Mucosa of rectum (tissue), 2 donors: ENCODE measurements around the gene POLG.

ENCODE experiments used
- H3K27ac ChIP-seq, 2 donors: one replicate each; pipeline ENCODE4 v1.7.0; 2013; ENCODE audit warnings: inconsistent platforms in 2 of 2, low read depth in 2 of 2, low read length in 2 of 2
- H3K27me3 ChIP-seq, 2 donors: one replicate each; pipeline ENCODE4 v1.7.0; 2013; ENCODE audit warnings: low read length in 2 of 2; ENCODE audit not compliant: control insufficient read depth in 2 of 2, insufficient read depth in 2 of 2
- H3K36me3 ChIP-seq, 2 donors: one replicate each; pipeline ENCODE4 v1.7.0; 2013; ENCODE audit warnings: low read length in 2 of 2; ENCODE audit not compliant: control insufficient read depth in 2 of 2, insufficient read depth in 2 of 2
- H3K4me1 ChIP-seq, 2 donors: one replicate each; pipeline ENCODE4 v1.7.0; 2013; ENCODE audit warnings: low read length in 2 of 2, mild to moderate bottlenecking in 1 of 2; ENCODE audit not compliant: control insufficient read depth in 2 of 2, insufficient read depth in 2 of 2
- H3K4me3 ChIP-seq, 2 donors: one replicate each; pipeline ENCODE4 v1.7.0; 2013; ENCODE audit warnings: low read length in 2 of 2
- H3K9ac ChIP-seq, 2 donors: one replicate each; pipeline ENCODE4 v1.7.0; 2013; ENCODE audit warnings: low read length in 2 of 2, low read depth in 1 of 2, mild to moderate bottlenecking in 1 of 2
- H3K9me3 ChIP-seq, 2 donors: one replicate each; pipeline ENCODE4 v1.7.0; 2013; ENCODE audit warnings: low read length in 2 of 2; ENCODE audit not compliant: control insufficient read depth in 2 of 2
- donor health status: healthy.
- donor health status: Normal muscosa, but diverticular disease.

Gene POLG

GRCh38 chr15:89334510-89335297 is at the start of gene POLG:
TSS of gene POLG (minus strand) at chr15:89334824. CDS start at chr15:89333754, 1,070 bp downstream.
- Histone ChIP-seq H3K4me3 (peak within 1 kb of the TSS; percentile 86 to 93), H3K27me3 (no peaks in the 10 kb centered on the region), H3K36me3 (peaks cover 20 to 29% of the 10 kb centered on the region in 2 donors), H3K4me1 (peaks cover 38 to 47% of the 10 kb centered on the region in 2 donors), H3K9me3 (no peaks in the 10 kb centered on the region), H3K27ac (peak within 1 kb of the TSS; percentile 96 to 97), H3K9ac (peak within 1 kb of the TSS; percentile 83 to 89)

GRCh38 chr15:89384176-89384604 is 49.6 kb upstream of the POLG start:
- no peaks in the 10 kb centered on the region for H3K9me3 ChIP-seq
- H3K36me3 ChIP-seq, result no peaks in the 10 kb centered on the region
- H3K27ac ChIP-seq, result no peak overlapping the region
- no peak overlapping the region for H3K4me3 ChIP-seq
- no peaks in the 10 kb centered on the region for H3K4me1 ChIP-seq
- no peak overlapping the region for H3K9ac ChIP-seq
- H3K27me3 ChIP-seq, result peaks cover 15 to 24% of the 10 kb centered on the region in 2 donors

- Histone ChIP-seq H3K4me3 (no peak overlapping the region), H3K27ac (no peak overlapping the region), H3K4me1 (peaks cover 0 to under 1% of the 10 kb centered on the region in 2 donors), H3K9me3 (no peaks in the 10 kb centered on the region), H3K36me3 (no peaks in the 10 kb centered on the region), H3K9ac (no peak overlapping the region), H3K27me3 (peaks cover 15 to 26% of the 10 kb centered on the region in 2 donors)
Observed at GRCh38 chr15:89383365-89384175, 48.9 kb upstream of the POLG start.

- Histone ChIP-seq H3K4me1 (peaks cover 0 to 5% of the 10 kb centered on the region in 2 donors), H3K27ac (no peak overlapping the region), H3K4me3 (no peak overlapping the region), H3K36me3 (no peaks in the 10 kb centered on the region), H3K9me3 (no peaks in the 10 kb centered on the region), H3K9ac (no peak overlapping the region), H3K27me3 (peaks cover 28 to 37% of the 10 kb centered on the region in 2 donors)
Observed at GRCh38 chr15:89381888-89382686, 47.5 kb upstream of the POLG start.

GRCh38 chr15:89381331-89381730 is 46.7 kb upstream of the POLG start:
- Histone ChIP-seq H3K27ac (no peak overlapping the region), H3K4me1 (peaks cover 0 to 5% of the 10 kb centered on the region in 2 donors), H3K27me3 (peaks cover 35 to 45% of the 10 kb centered on the region in 2 donors), H3K9ac (no peak overlapping the region), H3K9me3 (no peaks in the 10 kb centered on the region), H3K36me3 (no peaks in the 10 kb centered on the region), H3K4me3 (no peak overlapping the region)

- Histone ChIP-seq H3K27ac (no peak overlapping the region), H3K27me3 (peaks cover 47 to 56% of the 10 kb centered on the region in 2 donors), H3K9ac (no peak overlapping the region), H3K4me1 (peaks cover 0 to 5% of the 10 kb centered on the region in 2 donors), H3K4me3 (no peak overlapping the region), H3K36me3 (no peaks in the 10 kb centered on the region), H3K9me3 (no peaks in the 10 kb centered on the region)
Observed at GRCh38 chr15:89379818-89380217, 45.2 kb upstream of the POLG start.

- H3K9ac ChIP-seq, result no peak overlapping the region
- H3K27ac ChIP-seq, result no peak overlapping the region
- peaks cover 53 to 61% of the 10 kb centered on the region in 2 donors for H3K27me3 ChIP-seq
- no peaks in the 10 kb centered on the region for H3K36me3 ChIP-seq
- H3K9me3 ChIP-seq, result no peaks in the 10 kb centered on the region
- peak overlapping the region; percentile 2 to 13 for H3K4me3 ChIP-seq
- peaks cover 0 to 5% of the 10 kb centered on the region in 2 donors for H3K4me1 ChIP-seq
Observed at GRCh38 chr15:89379251-89379695, 44.6 kb upstream of the POLG start.

GRCh38 chr15:89378296-89379151 is 43.9 kb upstream of the POLG start:
- Histone ChIP-seq H3K9ac (peak overlapping the region in 1 of 2 donors; percentile 2), H3K27me3 (peaks cover 59 to 65% of the 10 kb centered on the region in 2 donors), H3K4me3 (peak overlapping the region; percentile 2 to 37), H3K27ac (no peak overlapping the region), H3K4me1 (peaks cover 0 to 5% of the 10 kb centered on the region in 2 donors), H3K36me3 (no peaks in the 10 kb centered on the region), H3K9me3 (no peaks in the 10 kb centered on the region)

GRCh38 chr15:89377842-89378295 is 43.2 kb upstream of the POLG start:
- no peak overlapping the region for H3K27ac ChIP-seq
- H3K4me3 ChIP-seq, result no peak overlapping the region

More at GRCh38 chr15:89377842-89378295, 43.2 kb upstream of the POLG start:
- no peaks in the 10 kb centered on the region for H3K9me3 ChIP-seq
- no peak overlapping the region for H3K9ac ChIP-seq
- H3K4me1 ChIP-seq, result peaks cover 0 to 5% of the 10 kb centered on the region in 2 donors
- peaks cover 61 to 66% of the 10 kb centered on the region in 2 donors for H3K27me3 ChIP-seq
- no peaks in the 10 kb centered on the region for H3K36me3 ChIP-seq
